Measurements from ENCODE around the gene ATG16L2.

DNA sequence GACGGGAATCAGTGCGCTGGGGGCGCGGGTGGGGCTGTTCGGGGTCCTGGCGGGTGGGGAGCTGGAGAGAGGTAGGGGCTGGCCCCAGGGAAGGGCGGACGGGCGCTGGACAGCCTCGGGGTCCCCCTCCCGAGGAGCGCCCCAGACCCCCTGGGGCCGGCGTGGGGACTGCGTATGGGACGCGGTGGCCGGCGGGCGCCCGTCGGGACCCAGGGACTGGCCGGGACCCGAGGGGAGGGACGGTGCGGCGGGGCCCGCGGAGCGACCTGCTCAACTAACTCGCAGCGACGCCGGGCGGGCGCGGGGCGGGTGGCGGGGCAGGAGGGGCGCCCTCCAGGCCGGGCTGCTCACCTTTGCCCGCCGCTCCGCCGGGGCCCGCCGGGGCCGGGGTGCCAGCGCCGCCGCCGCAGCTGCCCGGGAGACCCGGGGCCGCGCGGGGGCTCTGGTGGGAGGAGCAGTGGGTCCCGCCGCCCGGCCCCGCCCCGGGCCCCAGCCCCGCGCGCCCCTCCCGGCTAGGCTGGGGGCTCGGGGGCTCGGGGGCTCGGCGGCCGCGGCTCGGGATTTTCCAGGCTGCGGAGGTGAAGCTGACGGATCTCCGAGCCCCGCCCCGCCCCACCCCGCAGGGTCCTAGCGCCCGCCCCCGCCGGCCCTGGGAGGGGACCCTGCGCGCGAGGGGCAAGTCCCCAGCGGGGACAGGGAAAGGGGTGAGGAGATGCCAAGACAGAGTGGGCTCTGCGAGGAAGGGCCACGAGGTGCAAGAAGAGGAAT, 32.7 kb upstream of the ATG16L2 start:
- TF ChIP-seq, protein P1, sequence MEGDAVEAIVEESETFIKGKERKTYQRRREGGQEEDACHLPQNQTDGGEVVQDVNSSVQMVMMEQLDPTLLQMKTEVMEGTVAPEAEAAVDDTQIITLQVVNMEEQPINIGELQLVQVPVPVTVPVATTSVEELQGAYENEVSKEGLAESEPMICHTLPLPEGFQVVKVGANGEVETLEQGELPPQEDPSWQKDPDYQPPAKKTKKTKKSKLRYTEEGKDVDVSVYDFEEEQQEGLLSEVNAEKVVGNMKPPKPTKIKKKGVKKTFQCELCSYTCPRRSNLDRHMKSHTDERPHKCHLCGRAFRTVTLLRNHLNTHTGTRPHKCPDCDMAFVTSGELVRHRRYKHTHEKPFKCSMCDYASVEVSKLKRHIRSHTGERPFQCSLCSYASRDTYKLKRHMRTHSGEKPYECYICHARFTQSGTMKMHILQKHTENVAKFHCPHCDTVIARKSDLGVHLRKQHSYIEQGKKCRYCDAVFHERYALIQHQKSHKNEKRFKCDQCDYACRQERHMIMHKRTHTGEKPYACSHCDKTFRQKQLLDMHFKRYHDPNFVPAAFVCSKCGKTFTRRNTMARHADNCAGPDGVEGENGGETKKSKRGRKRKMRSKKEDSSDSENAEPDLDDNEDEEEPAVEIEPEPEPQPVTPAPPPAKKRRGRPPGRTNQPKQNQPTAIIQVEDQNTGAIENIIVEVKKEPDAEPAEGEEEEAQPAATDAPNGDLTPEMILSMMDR (IDR thresholded peaks at IDR 0.05; ENCODE audit: low read depth, low read length): no peak
- TF ChIP-seq, protein P2, sequence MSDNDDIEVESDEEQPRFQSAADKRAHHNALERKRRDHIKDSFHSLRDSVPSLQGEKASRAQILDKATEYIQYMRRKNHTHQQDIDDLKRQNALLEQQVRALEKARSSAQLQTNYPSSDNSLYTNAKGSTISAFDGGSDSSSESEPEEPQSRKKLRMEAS (IDR thresholded peaks at IDR 0.05; ENCODE audit: low read depth, low read length): no peak

Measured in NB4 (cell line).